Neural progenitor cell (in vitro differentiated cells): ENCODE measurements around the gene HPSE2. TPM values are rescaled to one million over a fixed set of nuclear protein-coding genes. Genes with fewer than 3 reads are reported as not detected.

Experiments
- DNase-seq: peaks from one replicate; pipeline ENCODE4 v3.0.0-alpha.2; 2016; ENCODE audit warnings: low spot score
- H2AFZ ChIP-seq: fragments of 200-600 bp; sonication (generic); replicated peaks from 2 replicates; pipeline ENCODE4 v1.6.1; 2016; ENCODE audit warnings: antibody characterized with exemption
- H3F3A ChIP-seq: fragments of 200-600 bp; sonication (generic); 2 replicates; pipeline ENCODE4 v1.6.1; 2016; ENCODE audit warnings: antibody characterized with exemption, low read depth
- H3K27ac ChIP-seq: fragments of 200-600 bp; sonication (generic); 2 replicates; pipeline ENCODE4 v1.5.1; 2016; ENCODE audit warnings: mild to moderate bottlenecking
- H3K27me3 ChIP-seq: fragments of 200-600 bp; sonication (generic); 2 replicates; pipeline ENCODE4 v1.6.1; 2016; ENCODE audit warnings: mild to moderate bottlenecking, moderate library complexity
- H3K36me3 ChIP-seq: fragments of 200-600 bp; sonication (generic); 2 replicates; pipeline ENCODE4 v1.5.1; 2016
- H3K4me1 ChIP-seq: fragments of 200-600 bp; sonication (generic); 2 replicates; pipeline ENCODE4 v1.6.1; 2016; ENCODE audit warnings: mixed run types
- H3K4me2 ChIP-seq: fragments of 200-600 bp; sonication (generic); 2 replicates; pipeline ENCODE4 v1.6.1; 2016
- H3K4me3 ChIP-seq: fragments of 200-600 bp; sonication (generic); 2 replicates; pipeline ENCODE4 v1.5.1; 2016
- H3K79me2 ChIP-seq: fragments of 200-600 bp; sonication (generic); 2 replicates; pipeline ENCODE4 v1.6.1; 2016; ENCODE audit warnings: low read depth
- H3K9ac ChIP-seq: fragments of 200-600 bp; sonication (generic); 2 replicates; pipeline ENCODE4 v1.6.1; 2016
- H3K9me3 ChIP-seq: fragments of 200-600 bp; sonication (generic); 2 replicates; pipeline ENCODE4 v1.5.1; 2016; ENCODE audit warnings: low read depth
- H4K20me1 ChIP-seq: fragments of 200-600 bp; sonication (generic); 2 replicates; pipeline ENCODE4 v1.6.1; 2016; ENCODE audit warnings: low read depth
- H3K27ac Mint-ChIP-seq: 3 replicates; pipeline ENCODE4 v1.8.0; 2021; ENCODE audit warnings: mixed read lengths
- H3K27me3 Mint-ChIP-seq: 2 replicates; pipeline ENCODE4 v1.8.0; 2022; ENCODE audit warnings: low read depth, mild to moderate bottlenecking, inconsistent platforms, moderate library complexity, mixed read lengths; ENCODE audit not compliant: insufficient read depth
- H3K36me3 Mint-ChIP-seq: 3 replicates; pipeline ENCODE4 v1.8.0; 2021; ENCODE audit warnings: mixed read lengths
- H3K4me1 Mint-ChIP-seq: 3 replicates; pipeline ENCODE4 v1.8.0; 2021; ENCODE audit warnings: mixed read lengths
- H3K4me3 Mint-ChIP-seq: 3 replicates; pipeline ENCODE4 v1.8.0; 2021; ENCODE audit warnings: mild to moderate bottlenecking, moderate library complexity, mixed read lengths
- H3K9me3 Mint-ChIP-seq: 3 replicates; pipeline ENCODE4 v1.8.0; 2020; ENCODE audit warnings: mixed read lengths
- CTCF ChIP-seq: fragments of 200-600 bp; sonication (generic); IDR thresholded peaks from 2 replicates; pipeline ENCODE4 v1.5.1; 2017; ENCODE audit warnings: antibody characterized with exemption, mild to moderate bottlenecking
- EZH2 ChIP-seq: fragments of 200-600 bp; sonication (generic); IDR thresholded peaks from 2 replicates; pipeline ENCODE4 v1.6.1; 2017; ENCODE audit warnings: antibody characterized with exemption, mild to moderate bottlenecking, moderate library complexity
- EZH2phosphoT487 ChIP-seq: fragments of 200-600 bp; sonication (generic); IDR thresholded peaks from 2 replicates; pipeline ENCODE4 v1.6.1; 2017; ENCODE audit warnings: antibody characterized with exemption
- total RNA-seq: library from RNA; depleted of rRNA; stranded (reverse); fragments of >200 nt; gene quantifications from 2 replicates; pipeline ENCODE4 v1.2.3, GENCODE V29; 2015; ENCODE audit warnings: low replicate concordance

The HPSE2 gene
- total RNA-seq, 1 donor from 2014 or later = 3.4 TPM

GRCh38 chr10:99236627-99237309 is 1.1 kb upstream of the HPSE2 start:
- Histone ChIP-seq H3K4me2 (peak overlapping the region; percentile 96), H4K20me1 (no peaks in the 10 kb centered on the region), H3K79me2 (no peaks in the 10 kb centered on the region), H2AFZ (peak overlapping the region; percentile 91), H3K4me3 (peak overlapping the region; percentile 59), H3K36me3 (no peaks in the 10 kb centered on the region), H3K27me3 (peaks cover 98% of the 10 kb centered on the region), H3K9ac (no peak overlapping the region), H3F3A (peaks cover 49% of the 10 kb centered on the region), H3K9me3 (no peaks in the 10 kb centered on the region), H3K27ac (no peak overlapping the region), H3K4me1 (peaks cover 42% of the 10 kb centered on the region)
- Mint-ChIP-seq H3K27ac (no peak overlapping the region), H3K27me3 (peaks cover 57% of the 10 kb centered on the region), H3K36me3 (no peaks in the 10 kb centered on the region), H3K4me3 (peak overlapping the region; percentile 73), H3K4me1 (peaks cover 17% of the 10 kb centered on the region), H3K9me3 (no peaks in the 10 kb centered on the region)
- DNase-seq = peak; percentile 57
- TF ChIP-seq EZH2phosphoT487 (peak; percentile 40), EZH2 (peak; percentile 60), CTCF (no peak)

- H3K4me2 ChIP-seq = peak overlapping the region; percentile 96
- H3K4me3 Mint-ChIP-seq = peak overlapping the region; percentile 74
- H3K27ac ChIP-seq = no peak overlapping the region
- H3K79me2 ChIP-seq = no peaks in the 10 kb centered on the region
- peaks cover 53% of the 10 kb centered on the region for H3K4me1 ChIP-seq
- H3K27me3 Mint-ChIP-seq = peaks cover 74% of the 10 kb centered on the region
- no peak overlapping the region for H3K9ac ChIP-seq
- TF ChIP-seq EZH2phosphoT487 = no peak
- no peak for TF ChIP-seq EZH2
- no peak for TF ChIP-seq CTCF
- H3K9me3 Mint-ChIP-seq = no peaks in the 10 kb centered on the region
- DNase-seq = peak; percentile 56
- peak overlapping the region; percentile 59 for H3K4me3 ChIP-seq
- peak overlapping the region; percentile 89 for H2AFZ ChIP-seq
- H4K20me1 ChIP-seq = no peaks in the 10 kb centered on the region
- no peaks in the 10 kb centered on the region for H3K36me3 ChIP-seq
- H3K9me3 ChIP-seq = no peaks in the 10 kb centered on the region
- H3K27me3 ChIP-seq = peaks cover 100% of the 10 kb centered on the region
- peaks cover 58% of the 10 kb centered on the region for H3F3A ChIP-seq
- no peak overlapping the region for H3K27ac Mint-ChIP-seq
- H3K4me1 Mint-ChIP-seq = peaks cover 17% of the 10 kb centered on the region
- H3K36me3 Mint-ChIP-seq = no peaks in the 10 kb centered on the region
Measured at GRCh38 chr10:99234791-99235657, 628 bp downstream of the HPSE2 start.

GRCh38 chr10:99234041-99234790 is 1.4 kb downstream of the HPSE2 start:
- Histone ChIP-seq H2AFZ (peak overlapping the region; percentile 89), H3F3A (peaks cover 58% of the 10 kb centered on the region), H3K27me3 (peaks cover 100% of the 10 kb centered on the region), H3K9me3 (no peaks in the 10 kb centered on the region), H3K79me2 (no peaks in the 10 kb centered on the region), H3K9ac (no peak overlapping the region), H3K27ac (no peak overlapping the region), H3K4me1 (peaks cover 53% of the 10 kb centered on the region), H3K4me2 (peak overlapping the region; percentile 96), H4K20me1 (no peaks in the 10 kb centered on the region), H3K36me3 (no peaks in the 10 kb centered on the region), H3K4me3 (peak overlapping the region; percentile 59)
- Mint-ChIP-seq H3K36me3 (no peaks in the 10 kb centered on the region), H3K27ac (no peak overlapping the region), H3K4me3 (peak overlapping the region; percentile 74), H3K4me1 (peaks cover 17% of the 10 kb centered on the region), H3K27me3 (peaks cover 78% of the 10 kb centered on the region), H3K9me3 (no peaks in the 10 kb centered on the region)
- peak; percentile 79 for DNase-seq
- TF ChIP-seq CTCF (no peak), EZH2phosphoT487 (peak; percentile 75), EZH2 (peak; percentile 80)
